ENCODE results near the gene DSC3.

DSC3 gene

GRCh38 chr18:30970196-30970816 lies 72.2 kb downstream of the DSC3 start:
- H3K27ac Mint-ChIP-seq = no peak overlapping the region
- CTCF ChIA-PET = no interaction called here
- H3K27me3 Mint-ChIP-seq = no peaks in the 10 kb centered on the region
- no peak for DNase-seq
- no peaks in the 10 kb centered on the region for H3K9me3 Mint-ChIP-seq
- H3K4me3 Mint-ChIP-seq = no peak overlapping the region
- no peaks in the 10 kb centered on the region for H3K36me3 Mint-ChIP-seq
- H3K4me1 Mint-ChIP-seq = no peaks in the 10 kb centered on the region

- Mint-ChIP-seq H3K36me3 (no peaks in the 10 kb centered on the region), H3K27ac (no peak overlapping the region), H3K9me3 (no peaks in the 10 kb centered on the region), H3K4me3 (no peak overlapping the region), H3K27me3 (no peaks in the 10 kb centered on the region), H3K4me1 (no peaks in the 10 kb centered on the region)
- no peak for DNase-seq
- CTCF ChIA-PET = no interaction called here
Measured at GRCh38 chr18:30969670-30970170, 72.8 kb downstream of the DSC3 start.

- H3K9me3 Mint-ChIP-seq = no peaks in the 10 kb centered on the region
- H3K27me3 Mint-ChIP-seq = no peaks in the 10 kb centered on the region
- H3K36me3 Mint-ChIP-seq = no peaks in the 10 kb centered on the region
- H3K4me1 Mint-ChIP-seq = no peaks in the 10 kb centered on the region
- CTCF ChIA-PET = interaction anchor here (1.3 kb wide), 1 partner anchor 1093 kb away, joined by 4 read pairs; no protein-coding TSS in a partner anchor
- DNase-seq = no peak
- no peak overlapping the region for H3K27ac Mint-ChIP-seq
- H3K4me3 Mint-ChIP-seq = no peak overlapping the region
Measured at GRCh38 chr18:30967701-30968100, 74.8 kb downstream of the DSC3 start.

GRCh38 chr18:30965237-30965636 lies 77.3 kb downstream of the DSC3 start:
- DNase-seq = no peak
- no peaks in the 10 kb centered on the region for H3K27me3 Mint-ChIP-seq
- no peaks in the 10 kb centered on the region for H3K9me3 Mint-ChIP-seq
- no peaks in the 10 kb centered on the region for H3K36me3 Mint-ChIP-seq
- no peak overlapping the region for H3K4me3 Mint-ChIP-seq
- H3K4me1 Mint-ChIP-seq = no peaks in the 10 kb centered on the region
- CTCF ChIA-PET = no interaction called here
- H3K27ac Mint-ChIP-seq = no peak overlapping the region

GRCh38 chr18:30960661-30961060 lies 81.9 kb downstream of the DSC3 start:
- no peak overlapping the region for H3K4me3 Mint-ChIP-seq
- CTCF ChIA-PET = no interaction called here
- no peaks in the 10 kb centered on the region for H3K36me3 Mint-ChIP-seq

GRCh38 chr18:30957066-30957465 lies 85.5 kb downstream of the DSC3 start:
- Mint-ChIP-seq H3K36me3 (no peaks in the 10 kb centered on the region), H3K27me3 (no peaks in the 10 kb centered on the region), H3K4me1 (no peaks in the 10 kb centered on the region), H3K27ac (no peak overlapping the region), H3K4me3 (no peak overlapping the region), H3K9me3 (no peaks in the 10 kb centered on the region)
- CTCF ChIA-PET = no interaction called here
- no peak for DNase-seq

More at GRCh38 chr18:30960661-30961060, 81.9 kb downstream of the DSC3 start:
- Mint-ChIP-seq H3K9me3 (no peaks in the 10 kb centered on the region), H3K4me1 (no peaks in the 10 kb centered on the region), H3K27ac (no peak overlapping the region), H3K27me3 (no peaks in the 10 kb centered on the region)
- no peak for DNase-seq

- H3K27me3 Mint-ChIP-seq = no peaks in the 10 kb centered on the region
- H3K9me3 Mint-ChIP-seq = no peaks in the 10 kb centered on the region
Measured at GRCh38 chr18:30954262-30954661, 88.3 kb downstream of the DSC3 start.

GRCh38 chr18:30945761-30946160 lies 96.8 kb downstream of the DSC3 start:
- Mint-ChIP-seq H3K4me3 (no peak overlapping the region), H3K4me1 (no peaks in the 10 kb centered on the region), H3K27ac (no peak overlapping the region), H3K27me3 (no peaks in the 10 kb centered on the region), H3K9me3 (peaks cover 8% of the 10 kb centered on the region), H3K36me3 (no peaks in the 10 kb centered on the region)
- no peak for DNase-seq
- CTCF ChIA-PET = no interaction called here

More at GRCh38 chr18:30954262-30954661, 88.3 kb downstream of the DSC3 start:
- Mint-ChIP-seq H3K4me3 (no peak overlapping the region), H3K4me1 (no peaks in the 10 kb centered on the region), H3K36me3 (no peaks in the 10 kb centered on the region), H3K27ac (no peak overlapping the region)
- no peak for DNase-seq
- CTCF ChIA-PET = interaction anchor here (0.6 kb wide), 1 partner anchor 122 kb away, joined by 3 read pairs; no protein-coding TSS in a partner anchor

GRCh38 chr18:30944773-30945417 lies 97.6 kb downstream of the DSC3 start:
- H3K27ac Mint-ChIP-seq = no peak overlapping the region
- no peaks in the 10 kb centered on the region for H3K36me3 Mint-ChIP-seq
- peaks cover 9% of the 10 kb centered on the region for H3K9me3 Mint-ChIP-seq
- DNase-seq = no peak
- CTCF ChIA-PET = no interaction called here
- no peak overlapping the region for H3K4me3 Mint-ChIP-seq
- no peaks in the 10 kb centered on the region for H3K4me1 Mint-ChIP-seq
- H3K27me3 Mint-ChIP-seq = no peaks in the 10 kb centered on the region

- Mint-ChIP-seq H3K36me3 (no peaks in the 10 kb centered on the region), H3K9me3 (peaks cover 9% of the 10 kb centered on the region), H3K27me3 (no peaks in the 10 kb centered on the region), H3K27ac (no peak overlapping the region), H3K4me1 (no peaks in the 10 kb centered on the region), H3K4me3 (no peak overlapping the region)
- CTCF ChIA-PET = no interaction called here
- no peak for DNase-seq
Measured at GRCh38 chr18:30940952-30941539, 101.5 kb downstream of the DSC3 start.
